Retina (tissue), 1 donor: ENCODE results near the gene ABCG8.

Experiments
- DNase-seq: peaks from one replicate; pipeline ENCODE4 v3.0.0-alpha.2; 2016

Gene ABCG8

GRCh38 chr2:43925431-43925830 is 86.7 kb downstream of the ABCG8 start:
- DNase-seq, result no peak

DNA sequence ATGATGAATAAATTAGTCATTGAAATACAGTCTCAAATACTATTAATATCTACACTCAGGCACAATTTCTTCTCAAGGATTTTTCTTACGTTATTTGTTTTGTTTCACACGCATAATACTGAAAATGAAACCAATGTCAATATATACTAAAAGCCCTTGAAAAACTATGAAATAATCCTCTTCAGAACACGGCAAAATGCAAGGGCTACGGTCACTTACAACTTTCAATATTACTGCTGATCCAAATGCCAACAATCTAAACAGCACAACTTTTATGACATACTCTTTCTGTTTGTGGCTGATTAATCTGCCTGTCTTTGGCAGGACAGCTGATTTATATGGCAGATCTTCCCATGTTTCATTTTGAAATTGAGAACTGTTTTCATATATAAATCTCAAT is 88.7 kb downstream of the ABCG8 start:
- DNase-seq, result no peak

GRCh38 chr2:43931293-43931692 is 92.5 kb downstream of the ABCG8 start:
- no peak for DNase-seq
